ENCODE results near the gene SREBF2.
"Not testable (repeated sequence)": the region's sequence is repeated elsewhere in the genome, so short reads cannot be mapped to it uniquely, and the experiment has no call there.

The SREBF2 gene

GRCh38 chr22:41842996-41843970, 10.4 kb downstream of the SREBF2 start:
- DNase-seq, result no peak

GRCh38 chr22:41844036-41844435, 11.1 kb downstream of the SREBF2 start:
- no peak for DNase-seq

DNA sequence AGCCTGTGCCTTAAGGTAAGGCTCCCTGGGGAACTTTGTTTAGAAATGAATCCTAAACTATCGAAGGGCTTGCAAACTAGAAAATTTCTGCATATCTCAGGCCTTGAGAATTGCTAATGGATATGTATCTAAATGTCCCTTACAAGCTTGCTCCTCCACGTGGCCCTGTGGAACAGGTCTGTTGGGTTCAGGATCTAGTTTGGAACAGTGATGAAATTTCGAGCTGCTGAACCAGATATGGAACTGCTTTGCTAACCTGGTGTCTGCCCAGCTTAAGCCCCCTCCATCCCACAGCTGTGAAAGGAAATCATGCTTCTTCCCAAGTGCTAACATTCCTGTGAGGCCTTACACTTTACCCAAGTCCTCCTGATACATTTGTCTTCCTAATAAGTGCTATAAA, 11.6 kb downstream of the SREBF2 start:
- DNase-seq, result no peak

DNA sequence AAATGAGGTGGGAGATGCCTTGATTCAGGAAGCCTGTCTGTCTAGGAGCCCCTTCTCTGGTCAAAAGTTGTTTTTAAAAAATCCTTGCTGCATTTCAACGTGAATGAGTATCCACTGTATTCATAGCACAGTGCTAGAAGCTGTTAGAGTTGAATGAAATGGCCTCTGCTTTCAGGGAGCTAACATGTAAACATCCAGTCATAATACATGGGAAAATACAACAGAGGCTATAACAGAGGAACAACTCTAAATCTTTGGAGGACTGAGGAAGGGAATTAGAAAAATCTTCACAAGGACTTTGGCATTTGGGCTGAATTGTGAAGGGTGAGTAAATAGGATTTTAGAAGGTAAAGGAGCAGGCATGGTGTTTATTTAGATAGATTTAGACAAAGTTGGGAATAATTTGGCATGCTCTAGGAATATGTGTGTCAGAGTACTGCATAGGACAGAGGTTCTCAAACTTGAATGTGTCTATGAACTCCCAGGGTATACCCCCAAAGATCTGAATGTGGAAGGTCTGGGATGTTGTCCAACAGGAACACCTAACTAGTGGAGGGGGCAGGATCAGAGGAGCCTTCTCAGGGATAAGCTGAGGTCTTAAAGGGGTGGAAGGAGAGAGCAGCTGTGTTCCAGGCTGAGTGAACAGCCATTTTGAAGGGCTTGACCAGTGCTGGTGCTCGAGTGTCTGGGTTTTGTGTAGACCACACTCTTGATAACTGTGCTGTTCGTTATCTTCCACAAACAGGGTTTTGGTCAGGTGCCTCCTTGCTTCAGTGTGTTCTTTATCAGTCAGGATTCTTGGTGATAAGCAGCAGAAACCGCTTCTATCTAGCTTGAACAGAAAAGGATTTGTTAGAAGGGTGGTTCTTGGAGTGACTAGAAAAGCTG, 12.7 kb downstream of the SREBF2 start:
- DNase-seq, result no peak

DNA sequence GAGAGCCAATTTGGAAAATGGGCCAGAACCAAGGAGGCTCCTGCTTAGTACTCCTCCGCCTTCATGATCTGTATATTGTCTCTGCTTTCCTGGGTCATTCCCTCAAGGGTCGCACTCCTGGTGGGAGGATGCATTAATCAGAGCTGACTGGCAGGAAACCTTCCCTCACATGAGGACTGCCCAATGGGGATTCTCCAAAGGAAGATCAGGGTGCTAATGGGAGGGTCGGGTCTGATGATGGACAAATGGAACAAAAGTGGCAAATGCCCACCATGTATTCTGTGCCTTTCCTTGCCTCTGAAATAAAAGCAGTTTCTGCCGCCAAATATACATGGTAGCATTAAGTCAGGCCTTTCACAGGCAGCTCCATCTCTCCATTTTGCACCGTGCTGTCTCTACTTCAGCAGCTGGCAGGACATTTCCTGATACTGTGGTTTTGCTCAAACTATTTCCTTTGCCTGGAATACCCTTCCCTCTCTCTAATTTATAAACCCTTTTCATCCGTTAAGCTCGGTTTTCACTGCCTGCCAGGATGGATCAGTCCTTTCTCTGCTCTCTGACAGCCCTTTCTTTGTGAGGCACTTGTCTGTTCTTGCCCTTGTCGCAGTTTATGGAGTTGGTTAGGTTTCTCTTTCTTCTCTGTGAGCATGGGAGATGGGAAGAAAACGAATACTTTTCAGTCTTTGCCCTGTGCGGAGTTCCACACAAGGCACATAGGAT, 13.5 kb downstream of the SREBF2 start:
- no peak for DNase-seq

DNA sequence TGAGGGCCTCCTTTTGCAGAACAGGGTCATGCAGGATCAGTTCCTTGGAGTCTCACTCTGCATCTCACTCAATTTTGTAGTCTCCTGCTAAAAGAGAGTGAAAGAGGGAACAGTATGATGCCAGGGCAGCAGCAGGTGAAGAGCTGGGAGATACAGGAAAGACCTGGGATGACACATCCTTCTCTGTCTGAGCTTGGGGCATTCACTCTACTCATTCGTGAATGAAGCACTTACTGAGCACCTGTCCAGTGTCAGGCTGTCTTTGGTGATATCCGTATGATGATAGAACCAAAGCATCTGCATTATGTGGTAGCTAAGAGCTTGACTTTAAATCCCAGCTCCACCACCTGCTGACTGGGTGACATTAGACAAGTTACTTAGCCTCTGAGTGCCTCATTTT, 14.4 kb downstream of the SREBF2 start:
- DNase-seq, result no peak

DNA sequence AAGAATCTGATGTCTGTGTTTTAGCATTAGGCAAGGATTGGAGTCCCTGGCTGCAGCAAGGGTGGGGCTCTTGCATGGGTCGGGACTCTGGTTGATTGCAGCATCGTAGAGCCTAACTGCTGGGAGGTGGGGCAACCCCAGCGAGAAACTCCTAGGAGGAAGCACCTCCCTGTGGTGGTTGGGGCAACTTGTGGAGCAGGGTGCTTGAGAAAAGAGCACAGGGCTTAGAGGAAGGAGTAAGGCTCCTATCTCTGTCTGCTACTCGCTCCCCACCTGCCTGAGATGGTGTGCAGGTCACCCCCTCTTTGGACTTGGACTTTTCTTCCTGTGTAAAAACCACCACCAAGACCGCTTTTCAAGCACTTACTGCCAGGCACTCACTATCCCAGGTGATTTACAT, 15.6 kb downstream of the SREBF2 start:
- no peak for DNase-seq

DNA sequence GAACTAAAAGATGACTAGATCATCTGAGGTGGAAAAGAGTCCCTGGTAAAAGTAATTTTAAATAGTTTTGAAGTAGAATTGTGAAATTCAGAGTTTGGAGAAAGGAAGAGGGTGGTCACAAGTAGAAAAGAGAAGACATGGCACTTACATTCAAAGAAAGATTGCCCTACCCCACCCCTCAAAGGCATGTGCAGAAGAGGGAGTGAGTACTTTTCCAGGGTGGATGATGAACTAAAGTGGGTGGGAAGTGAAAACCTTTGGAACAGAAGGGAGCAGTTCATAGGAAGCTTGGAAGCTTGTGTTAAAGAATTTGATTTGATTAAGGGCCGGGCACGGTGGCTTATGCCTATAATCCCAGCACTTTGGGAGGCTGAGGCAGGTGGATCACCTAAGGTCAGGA, 23.6 kb downstream of the SREBF2 start:
- DNase-seq, result no peak

DNA sequence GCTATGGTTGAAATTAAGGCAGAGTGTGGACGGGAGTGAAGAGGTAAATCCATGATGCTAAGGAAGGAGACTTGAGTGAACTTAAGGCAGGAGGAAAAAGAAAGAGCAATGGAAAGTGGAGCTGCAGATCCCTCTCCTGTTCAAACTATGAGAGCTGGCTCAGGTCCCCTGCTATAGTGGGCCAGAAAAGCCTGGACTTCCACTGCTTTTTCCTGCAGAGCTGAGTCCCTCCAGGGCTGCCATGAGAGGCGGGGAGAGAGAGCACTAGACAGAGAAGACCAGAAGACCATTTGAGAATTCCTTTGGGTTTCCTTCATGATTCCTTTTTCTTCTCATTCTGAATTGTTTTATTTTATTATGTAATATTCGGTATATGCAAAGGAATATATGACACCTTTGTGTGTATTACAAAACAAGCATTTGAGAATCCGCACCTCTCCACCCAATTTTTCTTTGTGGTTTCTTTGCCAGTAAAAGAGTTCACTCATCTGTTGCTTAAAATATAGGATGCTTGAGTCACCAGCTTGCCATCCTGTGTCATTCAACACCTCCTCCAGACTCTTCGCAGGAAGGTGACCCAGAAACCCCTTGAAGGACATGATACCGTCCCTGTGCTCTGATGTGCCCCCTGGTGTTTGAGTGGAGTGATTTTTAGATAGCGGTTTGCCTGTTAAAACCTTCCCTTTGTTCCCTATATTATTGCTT, 24.4 kb downstream of the SREBF2 start:
- peak; percentile 80 for DNase-seq

GRCh38 chr22:41857860-41858199, 24.9 kb downstream of the SREBF2 start:
- no peak for DNase-seq

DNA sequence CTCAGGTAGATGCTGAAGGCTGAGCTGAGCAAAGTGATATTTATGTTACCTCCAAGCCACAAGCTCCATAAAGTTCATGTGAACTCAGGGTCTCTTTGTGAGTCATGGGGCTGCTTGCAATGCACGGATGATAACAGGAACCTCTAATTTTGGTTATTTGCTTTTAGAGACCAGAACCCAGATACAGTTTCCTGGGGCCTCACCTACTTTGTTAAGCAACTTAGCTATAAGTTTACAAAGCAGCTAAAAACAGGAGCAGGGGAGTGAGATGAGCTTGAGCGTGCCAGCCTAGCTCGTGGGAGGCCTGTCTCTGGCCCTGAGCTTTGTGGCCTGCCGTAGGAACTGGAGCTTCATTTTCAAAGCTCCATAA, 29.2 kb downstream of the SREBF2 start:
- no peak for DNase-seq

GRCh38 chr22:41862530-41863266, 29.8 kb downstream of the SREBF2 start:
- peak; percentile 10 for DNase-seq

DNA sequence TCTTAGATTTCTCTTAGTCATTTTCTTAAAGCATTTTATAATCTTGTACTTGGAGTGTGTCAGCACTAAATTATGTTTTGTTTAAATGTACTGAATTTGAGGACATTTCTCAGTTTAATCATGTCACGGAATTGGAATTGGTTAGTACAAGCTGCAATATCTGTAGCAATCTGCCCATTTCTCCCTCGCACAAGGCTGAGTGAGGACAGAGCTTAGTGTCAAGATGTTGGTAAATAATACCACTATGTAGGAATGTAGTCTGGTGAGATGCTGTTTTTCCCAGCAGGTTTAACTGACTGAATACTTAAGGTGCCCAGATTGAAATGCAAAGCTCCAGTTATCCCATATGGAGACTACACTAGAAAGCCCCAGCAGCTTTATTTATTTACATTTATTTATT, 30.6 kb downstream of the SREBF2 start:
- no peak for DNase-seq

DNA sequence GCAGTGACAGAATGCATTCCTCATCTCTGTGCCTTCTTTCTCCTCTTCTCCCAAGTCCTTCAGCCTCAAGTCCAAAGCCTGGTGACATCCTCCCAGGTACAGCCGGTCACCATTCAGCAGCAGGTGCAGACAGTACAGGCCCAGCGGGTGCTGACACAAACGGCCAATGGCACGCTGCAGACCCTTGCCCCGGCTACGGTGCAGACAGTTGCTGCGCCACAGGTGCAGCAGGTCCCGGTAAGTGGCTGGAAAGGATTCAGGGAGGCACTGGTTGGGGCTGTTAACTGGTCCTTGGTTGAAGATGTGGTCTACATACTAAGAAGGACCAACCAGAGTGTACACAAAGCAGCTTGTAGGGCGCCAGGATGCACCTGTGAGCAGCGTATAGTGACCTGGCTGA, 35.7 kb downstream of the SREBF2 start:
- no peak for DNase-seq

- not testable (repeated sequence) for DNase-seq
Measured at GRCh38 chr22:41870081-41870480, 37.2 kb downstream of the SREBF2 start.

DNA sequence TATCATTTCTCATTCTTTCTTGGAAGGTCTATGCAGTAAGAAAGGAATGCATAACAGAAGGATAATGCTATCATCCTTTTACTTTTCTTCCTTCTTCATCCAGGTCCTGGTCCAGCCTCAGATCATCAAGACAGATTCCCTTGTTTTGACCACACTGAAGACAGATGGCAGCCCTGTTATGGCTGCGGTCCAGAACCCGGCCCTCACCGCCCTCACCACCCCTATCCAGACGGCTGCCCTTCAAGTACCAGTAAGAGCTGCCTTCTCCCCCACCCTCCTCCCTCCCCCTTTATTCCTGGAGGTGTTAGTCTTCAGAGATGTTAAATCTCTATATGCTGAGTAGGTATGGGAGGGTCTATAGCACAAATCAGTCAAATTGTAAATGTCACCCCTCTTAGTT, 37.9 kb downstream of the SREBF2 start:
- DNase-seq, result no peak

- DNase-seq, result no peak
Measured at GRCh38 chr22:41873391-41873790, 40.5 kb downstream of the SREBF2 start.

GRCh38 chr22:41874090-41874489, 41.2 kb downstream of the SREBF2 start:
- no peak for DNase-seq

GRCh38 chr22:41875531-41876270, 42.8 kb downstream of the SREBF2 start:
- DNase-seq, result no peak

DNA sequence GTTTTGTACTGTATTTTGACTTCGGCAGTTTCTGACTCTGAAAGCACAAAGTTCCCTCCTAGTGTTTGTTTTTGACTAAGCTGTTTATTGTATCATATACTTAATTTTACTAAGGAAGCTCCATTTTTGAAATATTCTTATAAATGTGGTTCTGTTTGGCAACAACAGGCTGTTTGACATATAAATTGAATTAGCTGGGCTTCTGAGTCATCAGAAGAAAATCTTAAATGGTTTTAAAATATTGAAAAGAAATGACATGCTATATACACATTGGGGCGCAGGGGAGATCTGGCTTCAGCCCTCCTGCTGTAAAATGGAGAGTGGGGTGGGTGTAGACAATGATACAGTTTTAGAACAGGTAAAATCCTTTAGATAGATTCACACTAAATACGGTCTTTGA, 43.4 kb downstream of the SREBF2 start:
- peak; percentile 10 for DNase-seq

DNA sequence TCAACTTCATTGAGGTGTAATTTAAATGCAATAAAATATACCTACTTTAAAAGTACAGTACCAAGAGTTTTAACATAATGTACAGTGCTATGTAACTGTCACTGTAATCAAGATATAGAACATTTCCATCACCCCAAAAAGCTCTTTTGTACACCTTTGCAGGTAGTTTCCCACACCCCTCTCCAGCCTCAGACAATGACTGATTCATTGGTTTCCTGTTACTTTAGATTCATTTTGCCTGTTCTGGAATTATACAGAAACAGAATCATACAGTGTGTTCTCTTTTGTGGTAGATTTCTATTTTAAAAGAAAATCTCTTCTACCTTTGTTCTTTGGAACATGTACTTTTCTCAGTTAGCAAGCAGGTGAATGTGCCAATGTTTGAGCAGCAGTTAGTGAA, 43.8 kb downstream of the SREBF2 start:
- no peak for DNase-seq

Measured in EL (cell line).